ENCODE measurements around the gene FBXO45. TPM values are rescaled to one million over a fixed set of nuclear protein-coding genes. Genes with fewer than 3 reads are reported as not detected.
"Not testable (repeated sequence)": the region's sequence is repeated elsewhere in the genome, so short reads cannot be mapped to it uniquely, and the experiment has no call there.

The FBXO45 gene
- total RNA-seq, 1 donor from 2014 or later: 7.7 TPM

DNA sequence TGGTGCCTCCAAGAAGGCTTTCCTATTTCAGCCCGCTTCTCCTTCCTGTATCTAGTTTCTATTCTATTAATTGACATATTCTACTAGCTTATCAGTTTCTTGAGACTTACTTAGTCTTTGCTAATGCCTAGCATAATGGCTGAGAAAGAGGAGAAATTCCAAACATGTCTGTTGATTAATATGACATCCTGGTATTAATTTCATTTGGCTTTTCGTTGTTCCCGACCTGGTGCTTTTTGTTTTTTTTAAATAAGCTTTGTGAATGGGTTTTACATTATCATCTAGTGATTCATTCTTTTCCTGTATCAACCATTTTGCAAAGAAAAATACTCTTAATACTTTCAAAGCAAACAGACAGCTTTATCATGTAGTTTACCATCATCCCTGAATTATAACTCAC lies 13.2 kb upstream of the FBXO45 start:
- DNase-seq (ENCODE audit: low spot score): no peak

DNA sequence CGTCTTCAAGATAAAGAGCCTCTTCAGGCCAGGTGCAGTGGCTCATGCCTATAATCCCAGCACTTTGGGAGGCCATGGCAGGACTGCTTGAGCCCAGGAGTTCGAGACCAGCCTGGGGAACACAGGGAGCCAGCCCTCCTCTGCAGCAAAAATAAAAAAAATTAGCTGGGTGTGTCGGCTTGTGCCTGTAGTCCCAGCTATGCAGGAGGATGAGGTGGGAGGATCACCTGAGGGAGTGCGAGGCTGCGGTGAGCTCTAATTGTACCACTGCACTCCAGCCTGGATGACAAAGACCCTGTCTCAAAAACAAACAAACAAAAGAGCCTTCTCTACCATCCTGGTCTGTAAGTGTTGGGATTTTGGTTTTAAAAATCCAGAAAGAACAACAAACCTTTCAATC lies 11.2 kb upstream of the FBXO45 start:
- no peak for DNase-seq (ENCODE audit: low spot score)

GRCh38 chr3:196558476-196558875 lies 10.0 kb upstream of the FBXO45 start:
- DNase-seq (ENCODE audit: low spot score): no peak

- no peak for DNase-seq (ENCODE audit: low spot score)
Measured at GRCh38 chr3:196559826-196560225, 8.6 kb upstream of the FBXO45 start.

- DNase-seq (ENCODE audit: low spot score): no peak
Measured at GRCh38 chr3:196563721-196564225, 4.7 kb upstream of the FBXO45 start.

GRCh38 chr3:196569003-196569516 lies 600 bp downstream of the FBXO45 start:
- no peak for DNase-seq (ENCODE audit: low spot score)

DNA sequence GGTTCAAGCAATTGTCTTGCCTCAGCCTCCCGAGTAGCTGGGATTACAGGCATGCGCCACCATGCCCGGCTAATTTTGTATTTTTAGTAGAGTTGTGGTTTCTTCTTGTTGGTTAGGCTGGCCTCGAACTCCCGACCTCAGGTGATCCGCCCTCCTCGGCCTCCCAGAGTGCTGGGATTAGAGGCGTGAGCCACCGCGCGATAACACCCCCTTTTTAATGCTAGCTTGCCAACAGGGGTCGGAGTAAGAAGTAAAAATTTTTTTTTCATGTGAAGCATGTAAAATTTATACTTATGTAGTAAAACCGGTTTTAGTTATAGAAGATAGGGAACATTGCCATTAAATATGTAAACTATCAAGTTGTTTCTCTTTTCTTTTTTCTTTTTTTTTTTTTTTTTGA lies 1.9 kb downstream of the FBXO45 start:
- DNase-seq (ENCODE audit: low spot score): not testable (repeated sequence)

DNA sequence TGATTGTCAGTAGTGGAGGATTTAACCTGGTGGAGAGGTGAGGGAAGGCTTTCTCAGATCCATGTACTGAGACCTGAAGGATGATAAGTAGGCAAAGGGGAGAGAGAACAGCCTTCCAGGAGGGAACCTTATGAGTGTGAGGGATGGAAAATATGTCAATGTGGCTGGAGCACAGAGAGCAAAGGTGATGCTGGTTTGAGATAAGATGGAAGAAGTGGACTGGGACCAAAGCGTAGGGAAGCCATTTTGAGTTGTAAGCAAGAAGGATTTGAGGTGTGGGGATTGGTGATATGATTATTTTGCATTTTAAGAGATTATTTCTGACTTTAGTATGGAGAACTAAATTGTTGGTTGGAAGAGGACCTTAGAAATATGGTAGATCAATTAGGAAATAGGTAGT lies 3.9 kb downstream of the FBXO45 start:
- DNase-seq (ENCODE audit: low spot score): no peak

- DNase-seq (ENCODE audit: low spot score): no peak
Measured at GRCh38 chr3:196585044-196585757, 16.7 kb downstream of the FBXO45 start.

DNA sequence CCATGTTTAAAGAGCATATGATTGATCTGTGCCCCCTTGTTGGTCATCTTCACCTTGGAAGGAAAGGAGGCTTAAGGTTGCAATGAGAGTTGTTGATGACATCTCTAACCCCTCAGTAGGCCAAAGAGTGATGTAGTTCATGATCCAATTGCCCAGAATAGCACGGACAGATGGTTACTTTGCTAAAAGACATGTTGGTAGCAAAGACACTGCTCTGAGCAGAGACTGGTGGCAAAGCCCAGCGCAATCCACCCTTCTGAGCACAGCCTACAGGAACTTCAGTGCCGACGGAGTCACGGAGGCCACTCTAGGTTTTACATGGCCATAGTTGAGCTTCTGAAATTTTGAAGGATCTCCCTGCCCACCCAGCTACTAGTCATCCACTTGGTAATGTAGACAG lies 21.8 kb downstream of the FBXO45 start:
- DNase-seq (ENCODE audit: low spot score): no peak

DNA sequence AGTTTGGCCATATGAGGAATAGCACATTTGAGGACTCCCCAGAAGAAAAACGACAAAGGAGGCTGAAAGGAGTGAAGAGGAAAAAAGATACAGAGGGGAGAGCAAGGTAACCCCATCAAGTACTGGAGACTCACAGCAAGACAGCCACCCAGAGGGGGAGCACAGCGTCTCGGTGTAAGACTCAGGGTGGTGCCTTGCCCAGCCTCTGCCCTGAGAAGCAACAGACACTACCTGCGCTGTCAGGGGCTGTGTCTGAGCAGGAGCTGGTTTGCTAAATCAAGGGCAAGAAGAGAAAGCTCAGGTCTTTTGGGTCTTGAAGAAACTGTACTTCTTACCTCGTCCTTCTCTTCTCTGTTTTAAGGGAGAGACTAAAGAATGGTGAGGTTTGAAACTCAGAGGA lies 27.9 kb downstream of the FBXO45 start:
- DNase-seq (ENCODE audit: low spot score): no peak

GRCh38 chr3:196597971-196598733 lies 29.7 kb downstream of the FBXO45 start:
- DNase-seq (ENCODE audit: low spot score): not testable (repeated sequence)

GRCh38 chr3:196599734-196600128 lies 31.3 kb downstream of the FBXO45 start:
- DNase-seq (ENCODE audit: low spot score): no peak

DNA sequence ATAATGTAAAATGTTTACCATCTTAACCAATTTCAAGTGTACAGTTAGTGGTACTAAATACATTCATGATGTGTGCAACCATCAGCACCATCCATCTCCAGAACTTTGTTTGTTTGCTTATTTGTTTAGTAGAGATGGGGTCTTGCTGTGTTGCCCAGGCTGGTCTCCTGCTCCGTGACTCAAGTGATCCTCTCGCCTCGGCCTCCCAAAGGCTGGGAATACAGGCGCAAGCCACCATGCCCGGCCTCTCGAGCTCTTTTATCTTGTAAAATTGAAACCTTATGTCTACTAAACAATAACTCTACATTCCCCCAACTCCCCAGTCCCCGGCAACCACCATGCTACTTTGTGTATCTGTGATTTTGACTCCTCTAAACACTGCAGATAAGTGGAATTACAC lies 31.9 kb downstream of the FBXO45 start:
- no peak for DNase-seq (ENCODE audit: low spot score)

DNA sequence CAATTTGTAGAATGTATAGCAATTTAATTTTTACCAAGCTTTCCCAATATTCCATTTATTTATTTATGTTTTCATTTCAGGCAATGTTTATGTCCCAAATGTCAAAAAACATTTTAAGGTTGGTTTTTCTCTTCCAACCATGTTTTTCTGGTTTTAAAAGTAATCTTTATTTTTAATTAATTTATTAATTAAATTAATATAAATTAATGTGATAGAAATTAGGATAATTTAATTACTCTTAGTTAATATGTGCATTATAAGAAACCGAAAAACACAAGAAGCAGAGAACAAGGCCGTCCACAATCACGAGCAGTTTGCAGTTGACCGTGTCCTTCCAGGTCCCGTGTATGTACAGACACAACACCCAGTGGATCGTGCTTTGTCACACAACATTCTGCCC lies 34.2 kb downstream of the FBXO45 start:
- DNase-seq (ENCODE audit: low spot score): no peak

DNA sequence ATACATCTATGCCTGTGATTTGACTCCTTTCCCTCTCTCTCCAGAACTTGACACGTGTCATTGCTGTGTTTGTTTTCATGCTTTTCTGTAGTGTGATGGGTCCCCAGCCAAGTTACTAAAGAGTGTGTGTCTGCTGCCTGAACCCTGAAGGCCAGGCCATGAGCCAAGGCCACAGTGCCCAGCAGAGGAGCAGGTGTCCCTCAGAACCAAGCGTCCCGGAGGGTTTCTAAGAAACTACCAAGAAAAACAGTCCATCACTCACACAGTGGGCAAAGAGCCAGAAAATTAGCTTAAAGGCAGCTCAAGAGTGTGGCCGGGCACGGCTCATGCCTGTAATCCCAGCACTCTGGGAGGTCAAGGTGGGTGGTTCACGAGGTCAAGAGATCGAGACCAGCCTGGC lies 35.2 kb downstream of the FBXO45 start:
- no peak for DNase-seq (ENCODE audit: low spot score)

- DNase-seq (ENCODE audit: low spot score): no peak
Measured at GRCh38 chr3:196604548-196604947, 36.1 kb downstream of the FBXO45 start.

GRCh38 chr3:196608693-196609092 lies 40.2 kb downstream of the FBXO45 start:
- no peak for DNase-seq (ENCODE audit: low spot score)

DNA sequence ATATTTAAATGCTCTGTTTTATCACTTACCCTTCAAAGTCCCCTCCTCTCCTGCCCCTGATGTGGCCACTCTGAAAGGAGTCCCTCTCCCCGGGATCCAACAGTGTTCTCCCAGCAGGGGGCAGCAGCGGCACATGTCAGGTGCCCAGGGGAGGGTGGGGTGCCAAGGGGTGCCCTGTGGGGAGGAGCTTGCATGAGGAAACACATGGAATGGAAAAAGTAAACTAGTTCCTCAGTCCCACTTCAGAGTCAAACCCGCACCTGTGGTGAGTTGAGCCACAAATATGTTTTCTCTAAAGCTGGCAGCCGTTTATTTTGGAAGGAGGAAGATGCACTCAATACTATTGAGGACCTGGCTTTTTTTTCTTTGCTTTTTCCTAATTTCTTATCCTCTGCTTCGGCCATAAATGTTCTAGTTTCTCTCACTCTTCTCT lies 40.9 kb downstream of the FBXO45 start:
- peak; percentile 94 for DNase-seq (ENCODE audit: low spot score)

GRCh38 chr3:196609805-196610515 lies 41.5 kb downstream of the FBXO45 start:
- no peak for DNase-seq (ENCODE audit: low spot score)

DNA sequence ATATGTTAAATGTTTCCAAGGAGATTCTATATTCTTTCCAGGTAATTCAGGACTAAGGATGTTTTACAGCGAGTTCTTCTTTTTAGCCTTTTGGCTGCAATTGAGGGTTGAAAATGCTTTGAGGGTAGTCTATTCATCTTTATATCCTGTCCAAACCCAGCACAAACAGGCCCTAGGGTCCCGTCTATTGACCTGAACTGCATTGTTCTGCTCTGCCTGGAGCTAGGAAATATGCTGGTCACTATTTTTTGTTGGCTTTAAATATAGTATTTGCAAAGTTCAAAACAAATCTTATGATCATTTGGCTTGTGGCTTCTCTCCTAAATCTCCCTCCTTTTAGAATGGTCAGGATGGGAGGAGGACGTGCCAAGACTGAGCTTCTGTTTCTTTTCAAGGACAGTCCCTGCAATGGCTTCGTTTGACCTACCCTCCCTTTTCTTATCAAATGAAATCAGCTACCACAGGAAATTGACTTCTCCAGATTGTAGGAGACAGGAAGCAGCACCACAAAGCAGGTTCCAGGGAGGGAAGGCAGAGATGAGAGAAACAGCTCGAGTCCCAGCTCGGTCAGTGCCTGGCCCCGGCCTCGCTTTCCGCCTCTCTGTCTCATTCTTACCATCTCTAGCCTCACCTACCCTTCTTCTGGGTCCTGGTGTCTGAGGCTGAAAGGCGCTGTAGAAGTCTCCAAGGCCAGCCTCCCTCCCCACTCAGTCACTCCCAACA lies 43.5 kb downstream of the FBXO45 start:
- DNase-seq (ENCODE audit: low spot score): no peak

Data from mesenteric fat pad (tissue), 1 donor.